OCI-LY3 (cell line): ENCODE results near the gene ABCF3.

ENCODE experiments used
- H2AFZ ChIP-seq: fragments of 200-600, 300-600 bp; shearing (Covaris generic); 2 replicates; pipeline ENCODE4 v1.6.0; 2014; ENCODE audit warnings: antibody characterized with exemption, low read depth, low read length
- H3K27ac ChIP-seq: fragments of 200-600, 300-600 bp; sonication (generic); 2 replicates; pipeline ENCODE4 v1.5.1; 2014; ENCODE audit warnings: mild to moderate bottlenecking, low read length, moderate library complexity, mixed read lengths
- H3K27me3 ChIP-seq: fragments of 200-600, 300-600 bp; sonication (generic); 2 replicates; pipeline ENCODE4 v1.6.1; 2014; ENCODE audit warnings: low read depth, low read length, mixed read lengths
- H3K36me3 ChIP-seq: fragments of 200-600, 300-600 bp; sonication (generic); replicated peaks from 2 replicates; pipeline ENCODE3; 2014; ENCODE audit warnings: low read depth, low read length, mixed read lengths
- H3K4me1 ChIP-seq: fragments of 300-600, 200-600 bp; sonication (generic); 2 replicates; pipeline ENCODE4 v1.6.1; 2014; ENCODE audit warnings: low read length, mixed read lengths
- H3K4me2 ChIP-seq: fragments of 200-600, 300-600 bp; sonication (generic); 2 replicates; pipeline ENCODE4 v1.6.1; 2014; ENCODE audit warnings: low read length, mixed read lengths
- H3K4me3 ChIP-seq: fragments of 300-600, 200-600 bp; sonication (generic); 2 replicates; pipeline ENCODE4 v1.5.1; 2014; ENCODE audit warnings: antibody characterized with exemption, mild to moderate bottlenecking, low read length, moderate library complexity
- H3K79me2 ChIP-seq: fragments of 300-600, 200-600 bp; shearing (Covaris generic); 2 replicates; pipeline ENCODE4 v1.6.1; 2014; ENCODE audit warnings: mild to moderate bottlenecking, low read length, mixed read lengths
- H3K9ac ChIP-seq: fragments of 300-600, 200-600 bp; shearing (Covaris generic); 2 replicates; pipeline ENCODE4 v1.6.0; 2014; ENCODE audit warnings: mild to moderate bottlenecking, low read length, moderate library complexity
- H3K9me3 ChIP-seq: fragments of 200-600, 300-600 bp; shearing (Covaris generic); 2 replicates; pipeline ENCODE4 v1.6.1; 2014; ENCODE audit warnings: low read length, mixed read lengths; ENCODE audit not compliant: insufficient read depth
- H4K20me1 ChIP-seq: fragments of 200-600, 300-600 bp; sonication (generic); 2 replicates; pipeline ENCODE4 v1.6.1; 2016; ENCODE audit warnings: low read length, mixed read lengths; ENCODE audit not compliant: insufficient read depth
- CTCF ChIP-seq: fragments of 200-600, 300-600 bp; sonication (generic); IDR thresholded peaks from 2 replicates; pipeline ENCODE4 v1.5.1; 2014; ENCODE audit warnings: antibody characterized with exemption, low read length, low read depth
- EZH2phosphoT487 ChIP-seq: fragments of 200-600 bp; shearing (Covaris generic); IDR thresholded peaks from 2 replicates; pipeline ENCODE4 v1.6.1; 2018; ENCODE audit warnings: antibody characterized with exemption, mixed run types, low read depth

ABCF3 gene

DNA sequence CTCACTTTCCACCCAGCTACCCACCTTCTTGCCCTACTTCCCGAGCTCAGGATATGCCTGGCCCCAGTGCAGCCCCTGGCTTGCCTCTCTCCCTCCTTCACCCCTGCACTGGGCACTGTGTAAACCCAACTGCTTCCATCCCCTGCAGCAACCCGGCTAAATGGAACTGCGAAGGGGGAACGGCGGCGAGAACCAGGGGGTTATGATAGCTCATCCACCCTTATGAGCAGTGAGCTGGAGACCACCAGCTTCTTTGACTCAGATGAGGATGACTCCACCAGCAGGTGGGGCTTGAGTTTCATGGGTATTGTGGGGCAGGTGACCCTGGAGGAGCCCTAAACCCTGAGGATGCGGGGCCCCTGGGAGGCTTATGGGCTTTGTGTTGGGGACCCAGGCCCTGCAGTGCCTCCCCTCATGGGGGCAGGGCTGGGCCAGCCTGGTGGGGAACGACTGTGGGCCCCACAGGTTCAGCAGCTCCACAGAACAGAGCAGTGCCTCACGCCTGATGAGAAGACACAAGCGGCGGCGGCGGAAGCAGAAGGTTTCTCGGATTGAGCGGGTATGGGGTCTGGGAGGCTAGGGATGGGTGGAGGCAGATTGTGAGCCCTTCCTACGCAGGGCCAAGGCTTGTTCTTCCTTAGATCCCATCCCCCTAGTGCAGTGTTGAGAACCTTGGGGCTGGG, 21.2 kb upstream of the ABCF3 start:
- Histone ChIP-seq H3K27ac (no peak overlapping the region), H3K79me2 (peaks cover 10% of the 10 kb centered on the region), H4K20me1 (peaks cover 6% of the 10 kb centered on the region), H3K27me3 (no peaks in the 10 kb centered on the region), H3K4me2 (no peak overlapping the region), H3K9me3 (no peaks in the 10 kb centered on the region), H3K4me1 (peaks cover 7% of the 10 kb centered on the region; the same call in 1 of the 2 replicates), H3K36me3 (peaks cover 27% of the 10 kb centered on the region), H3K9ac (no peak overlapping the region), H3K4me3 (no peak overlapping the region), H2AFZ (no peak overlapping the region)
- TF ChIP-seq CTCF: no peak
- no peak for TF ChIP-seq EZH2phosphoT487

- no peaks in the 10 kb centered on the region for H3K9me3 ChIP-seq
- no peak overlapping the region for H3K9ac ChIP-seq
- no peak overlapping the region for H3K4me2 ChIP-seq
- peaks cover 2% of the 10 kb centered on the region for H3K4me1 ChIP-seq
- H3K79me2 ChIP-seq: peaks cover 4% of the 10 kb centered on the region
- H4K20me1 ChIP-seq: peaks cover 4% of the 10 kb centered on the region
- no peak overlapping the region for H3K27ac ChIP-seq
- H3K4me3 ChIP-seq: no peak overlapping the region
- peaks cover 32% of the 10 kb centered on the region for H3K36me3 ChIP-seq
- TF ChIP-seq CTCF (no peak), EZH2phosphoT487 (no peak)
- H3K27me3 ChIP-seq: no peaks in the 10 kb centered on the region
- no peak overlapping the region for H2AFZ ChIP-seq
Measured at GRCh38 chr3:184165543-184165942, 20.5 kb upstream of the ABCF3 start.

DNA sequence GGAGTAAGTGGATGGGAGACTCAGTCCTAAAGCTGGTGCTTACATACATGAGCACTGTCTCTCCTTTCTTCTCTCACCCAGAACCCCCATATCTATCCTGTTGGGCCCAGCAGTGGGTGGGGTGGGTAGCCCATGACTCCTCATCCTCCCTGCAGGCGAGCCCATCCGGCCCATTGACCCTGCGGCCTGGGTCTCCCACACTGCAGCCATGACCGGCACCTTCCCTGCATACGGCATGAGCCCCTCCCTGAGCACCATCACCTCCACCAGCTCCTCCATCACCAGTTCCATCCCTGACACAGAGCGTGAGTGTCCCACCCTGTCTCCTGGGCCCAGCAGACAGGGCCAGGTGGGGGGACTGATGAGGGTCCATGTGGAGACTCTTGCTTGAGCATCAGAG, 19.3 kb upstream of the ABCF3 start:
- H2AFZ ChIP-seq: no peak overlapping the region
- H3K27ac ChIP-seq: no peak overlapping the region
- no peaks in the 10 kb centered on the region for H3K9me3 ChIP-seq
- H3K79me2 ChIP-seq: no peaks in the 10 kb centered on the region
- no peaks in the 10 kb centered on the region for H3K27me3 ChIP-seq
- TF ChIP-seq EZH2phosphoT487 (no peak), CTCF (no peak)
- no peak overlapping the region for H3K4me3 ChIP-seq
- no peaks in the 10 kb centered on the region for H4K20me1 ChIP-seq
- H3K4me1 ChIP-seq: peaks cover 12% of the 10 kb centered on the region
- no peak overlapping the region for H3K9ac ChIP-seq
- peaks cover 43% of the 10 kb centered on the region for H3K36me3 ChIP-seq
- H3K4me2 ChIP-seq: no peak overlapping the region

DNA sequence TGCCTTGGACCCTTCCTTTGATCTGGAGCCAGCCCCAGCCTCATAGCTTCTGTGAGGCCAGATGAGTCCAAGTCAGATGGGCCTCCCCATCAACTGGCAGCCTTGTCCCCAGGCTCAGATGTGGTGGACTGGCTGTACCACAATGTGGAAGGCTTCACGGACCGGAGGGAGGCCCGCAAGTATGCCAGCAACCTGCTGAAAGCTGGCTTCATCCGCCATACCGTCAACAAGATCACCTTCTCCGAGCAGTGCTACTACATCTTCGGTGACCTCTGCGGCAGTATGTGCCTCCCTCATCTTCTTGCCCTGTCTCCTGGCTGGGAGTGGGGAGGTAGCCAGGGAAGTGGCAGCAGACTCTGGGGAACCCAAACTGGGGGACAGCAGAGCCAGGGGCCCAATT, 18.2 kb upstream of the ABCF3 start:
- H3K4me1 ChIP-seq: peaks cover 18% of the 10 kb centered on the region
- H3K9ac ChIP-seq: no peak overlapping the region
- no peak overlapping the region for H3K4me2 ChIP-seq
- peaks cover 49% of the 10 kb centered on the region for H3K36me3 ChIP-seq
- H3K27ac ChIP-seq: no peak overlapping the region
- H3K27me3 ChIP-seq: no peaks in the 10 kb centered on the region
- no peaks in the 10 kb centered on the region for H4K20me1 ChIP-seq
- no peaks in the 10 kb centered on the region for H3K9me3 ChIP-seq
- no peak overlapping the region for H2AFZ ChIP-seq
- H3K4me3 ChIP-seq: no peak overlapping the region
- TF ChIP-seq CTCF (no peak), EZH2phosphoT487 (no peak)
- H3K79me2 ChIP-seq: no peaks in the 10 kb centered on the region
